ENCODE data around the gene MAP3K2.

GRCh38 chr2:127359520-127359919 is 28.3 kb downstream of the MAP3K2 start:
- TF ChIP-seq, protein P1, sequence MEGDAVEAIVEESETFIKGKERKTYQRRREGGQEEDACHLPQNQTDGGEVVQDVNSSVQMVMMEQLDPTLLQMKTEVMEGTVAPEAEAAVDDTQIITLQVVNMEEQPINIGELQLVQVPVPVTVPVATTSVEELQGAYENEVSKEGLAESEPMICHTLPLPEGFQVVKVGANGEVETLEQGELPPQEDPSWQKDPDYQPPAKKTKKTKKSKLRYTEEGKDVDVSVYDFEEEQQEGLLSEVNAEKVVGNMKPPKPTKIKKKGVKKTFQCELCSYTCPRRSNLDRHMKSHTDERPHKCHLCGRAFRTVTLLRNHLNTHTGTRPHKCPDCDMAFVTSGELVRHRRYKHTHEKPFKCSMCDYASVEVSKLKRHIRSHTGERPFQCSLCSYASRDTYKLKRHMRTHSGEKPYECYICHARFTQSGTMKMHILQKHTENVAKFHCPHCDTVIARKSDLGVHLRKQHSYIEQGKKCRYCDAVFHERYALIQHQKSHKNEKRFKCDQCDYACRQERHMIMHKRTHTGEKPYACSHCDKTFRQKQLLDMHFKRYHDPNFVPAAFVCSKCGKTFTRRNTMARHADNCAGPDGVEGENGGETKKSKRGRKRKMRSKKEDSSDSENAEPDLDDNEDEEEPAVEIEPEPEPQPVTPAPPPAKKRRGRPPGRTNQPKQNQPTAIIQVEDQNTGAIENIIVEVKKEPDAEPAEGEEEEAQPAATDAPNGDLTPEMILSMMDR (IDR thresholded peaks at IDR 0.05) = no peak
- TF ChIP-seq POLR2A (IDR thresholded peaks at IDR 0.05) = no peak
- no peak for TF ChIP-seq POLR2AphosphoS5 (IDR thresholded peaks at IDR 0.05; ENCODE audit: insufficient read depth in 1 of 2, low read depth in 1 of 2)
